ENCODE measurements around the gene CNTN4. TPM values are rescaled to one million over a fixed set of nuclear protein-coding genes. Genes with fewer than 3 reads are reported as not detected.

The CNTN4 gene
- total RNA-seq, 1 donor from 2014 or later, result 37.5 TPM

- H3K27me3 ChIP-seq, result no peaks in the 10 kb centered on the region
- DNase-seq (ENCODE audit: low spot score in 2 of 2), result no peak
- intact Hi-C loops (cut with DNase I), result no loop called here
- H3K4me1 ChIP-seq, result peaks cover 0 to 14% of the 10 kb centered on the region in 2 donors
- no peak overlapping the region for H3K27ac ChIP-seq
- H3K9me3 ChIP-seq, result no peaks in the 10 kb centered on the region
- no peaks in the 10 kb centered on the region for H3K36me3 ChIP-seq
- TF ChIP-seq CTCF (IDR thresholded peaks at IDR 0.05), result no peak
- no peak overlapping the region for H3K4me3 ChIP-seq
These were observed 558.4 kb downstream of the CNTN4 start for GRCh38 chr3:2656806-2657777.

- H3K4me1 ChIP-seq, result peaks cover 0 to 14% of the 10 kb centered on the region in 2 donors
- no peak for TF ChIP-seq CTCF (IDR thresholded peaks at IDR 0.05)
- DNase-seq (ENCODE audit: low spot score in 2 of 2), result no peak
- no peak overlapping the region for H3K27ac ChIP-seq
- H3K36me3 ChIP-seq, result no peaks in the 10 kb centered on the region
- no peaks in the 10 kb centered on the region for H3K27me3 ChIP-seq
- H3K4me3 ChIP-seq, result no peak overlapping the region
- intact Hi-C loops (cut with DNase I), result no loop called here
- H3K9me3 ChIP-seq, result no peaks in the 10 kb centered on the region
These were observed 559.3 kb downstream of the CNTN4 start for GRCh38 chr3:2657971-2658370.

GRCh38 chr3:2659896-2660295 lies 561.2 kb downstream of the CNTN4 start:
- Histone ChIP-seq H3K27me3 (no peaks in the 10 kb centered on the region), H3K4me3 (no peak overlapping the region), H3K27ac (no peak overlapping the region), H3K4me1 (peaks cover 0 to 14% of the 10 kb centered on the region in 2 donors), H3K36me3 (no peaks in the 10 kb centered on the region), H3K9me3 (no peaks in the 10 kb centered on the region)
- intact Hi-C loops (cut with DNase I), result no loop called here
- DNase-seq (ENCODE audit: low spot score in 2 of 2), result no peak
- no peak for TF ChIP-seq CTCF (IDR thresholded peaks at IDR 0.05)

DNA sequence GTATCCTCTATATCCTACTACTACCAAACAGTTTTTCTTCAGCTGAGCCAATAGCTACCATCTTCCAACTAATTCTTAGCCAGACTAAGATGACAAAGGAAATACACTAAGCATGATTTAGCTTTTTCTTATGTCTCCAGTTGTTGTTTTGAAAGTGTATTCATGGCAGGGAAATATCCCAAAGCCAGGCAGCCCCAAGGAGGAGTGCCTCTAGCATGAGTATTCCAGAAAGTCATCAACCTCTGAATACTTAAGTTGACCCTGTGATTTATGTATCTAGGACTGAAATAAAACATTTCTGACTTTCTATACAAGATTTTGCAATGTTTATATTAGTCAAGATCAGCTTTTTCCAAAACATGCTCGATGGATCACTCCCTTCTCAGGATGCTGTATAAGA lies 562.4 kb downstream of the CNTN4 start:
- TF ChIP-seq CTCF (IDR thresholded peaks at IDR 0.05), result no peak
- intact Hi-C loops (cut with DNase I), result no loop called here
- Histone ChIP-seq H3K27me3 (no peaks in the 10 kb centered on the region), H3K4me1 (peaks cover 0 to 5% of the 10 kb centered on the region in 2 donors), H3K36me3 (no peaks in the 10 kb centered on the region), H3K9me3 (no peaks in the 10 kb centered on the region), H3K4me3 (no peak overlapping the region), H3K27ac (no peak overlapping the region)
- DNase-seq (ENCODE audit: low spot score in 2 of 2), result no peak

DNA sequence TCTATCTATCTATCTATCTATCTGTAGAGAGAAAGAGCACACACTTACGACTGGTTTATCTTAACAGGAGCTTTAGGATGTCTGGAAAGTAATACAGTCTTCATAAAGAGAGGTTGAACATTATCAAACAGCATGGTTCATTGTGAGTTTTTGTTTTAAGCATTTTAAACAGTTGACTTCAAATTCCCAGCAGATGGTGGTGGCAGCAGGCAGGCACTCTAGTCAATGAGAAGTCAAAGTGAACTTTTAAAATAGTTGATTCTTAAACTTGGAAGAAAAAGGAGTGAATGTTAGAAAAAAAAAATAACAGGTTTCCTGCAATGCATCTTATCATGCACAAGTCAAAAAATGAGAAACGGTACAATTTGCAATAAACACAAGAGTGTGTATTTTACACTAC lies 578.8 kb downstream of the CNTN4 start:
- Histone ChIP-seq H3K9me3 (no peaks in the 10 kb centered on the region), H3K27me3 (no peaks in the 10 kb centered on the region), H3K36me3 (no peaks in the 10 kb centered on the region), H3K4me3 (no peak overlapping the region), H3K4me1 (no peaks in the 10 kb centered on the region), H3K27ac (no peak overlapping the region)
- intact Hi-C loops (cut with DNase I), result no loop called here
- no peak for DNase-seq (ENCODE audit: low spot score in 2 of 2)
- TF ChIP-seq CTCF (IDR thresholded peaks at IDR 0.05), result no peak
